Measurements from ENCODE around the gene KDM4C. TPM values are rescaled to one million over a fixed set of nuclear protein-coding genes. Genes with fewer than 3 reads are reported as not detected.

Gene KDM4C
- total and polyA plus RNA-seq, 4 donors: 9.5 to 54.4 (median 28.3) TPM

GRCh38 chr9:7154003-7154619 lies 396.3 kb downstream of the KDM4C start:
- ATAC-seq (ENCODE audit: low FRiP score) (no peak), DNase-seq (no peak)
- H3K4me1 ChIP-seq (ENCODE audit: control insufficient read depth in 1 of 2, insufficient read depth in 2 of 2, low read length in 2 of 2): no peaks in the 10 kb centered on the region
- intact Hi-C loops (cut with DNase I): no loop called here
- no peak overlapping the region for H3K4me3 ChIP-seq (ENCODE audit: low read length in 2 of 2)
- no peak overlapping the region for H3K27ac ChIP-seq (ENCODE audit: low read depth in 1 of 2, low read length in 2 of 2)
- no peaks in the 10 kb centered on the region for H3K36me3 ChIP-seq (ENCODE audit: control insufficient read depth in 1 of 2, insufficient read depth in 2 of 2, low read length in 1 of 2)
- no peaks in the 10 kb centered on the region for H3K9me3 ChIP-seq (ENCODE audit: control insufficient read depth, low read length)
- H3K27me3 ChIP-seq (ENCODE audit: control insufficient read depth in 1 of 2, insufficient read depth in 2 of 2, low read length in 1 of 2): no peaks in the 10 kb centered on the region
- WGBS, 2 donors: 87 to 93% methylated on average over 9 of the region's 9 CpGs

DNA sequence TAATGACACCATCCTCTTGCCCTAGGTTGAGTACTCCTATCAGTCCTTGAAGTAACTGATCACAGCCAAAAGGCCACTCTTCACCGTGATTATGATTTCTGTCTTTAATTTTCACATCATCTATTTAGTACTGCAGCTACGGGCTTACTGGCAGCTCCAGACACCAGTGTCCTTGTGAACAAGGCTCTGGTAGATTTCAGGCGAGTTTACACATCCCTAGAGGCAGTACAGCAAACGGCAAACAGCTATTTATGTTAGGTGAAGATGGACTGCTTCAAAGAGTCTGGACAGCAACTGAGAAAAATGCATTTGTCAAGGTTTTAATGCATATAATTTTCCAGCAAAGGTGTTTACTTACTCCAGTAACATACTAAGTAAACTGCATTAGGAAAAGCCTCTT lies 396.9 kb downstream of the KDM4C start:
- ATAC-seq (ENCODE audit: low FRiP score): no peak
- no peaks in the 10 kb centered on the region for H3K4me1 ChIP-seq (ENCODE audit: control insufficient read depth in 1 of 2, insufficient read depth in 2 of 2, low read length in 2 of 2)

GRCh38 chr9:7161469-7161868 lies 403.7 kb downstream of the KDM4C start:
- no peaks in the 10 kb centered on the region for H3K9me3 ChIP-seq (ENCODE audit: control insufficient read depth, low read length)
- H3K27ac ChIP-seq (ENCODE audit: low read depth in 1 of 2, low read length in 2 of 2): no peak overlapping the region
- DNase-seq (no peak), ATAC-seq (ENCODE audit: low FRiP score) (no peak)
- no peak overlapping the region for H3K4me3 ChIP-seq (ENCODE audit: low read length in 2 of 2)
- H3K27me3 ChIP-seq (ENCODE audit: control insufficient read depth in 1 of 2, insufficient read depth in 2 of 2, low read length in 1 of 2): no peaks in the 10 kb centered on the region
- H3K4me1 ChIP-seq (ENCODE audit: control insufficient read depth in 1 of 2, insufficient read depth in 2 of 2, low read length in 2 of 2): no peaks in the 10 kb centered on the region
- WGBS, 2 donors: 2 to 40% methylated on average over 2 of the region's 2 CpGs
- H3K36me3 ChIP-seq (ENCODE audit: control insufficient read depth in 1 of 2, insufficient read depth in 2 of 2, low read length in 1 of 2): no peaks in the 10 kb centered on the region
- intact Hi-C loops (cut with DNase I): no loop called here

More for the DNA sequence above, 396.9 kb downstream of the KDM4C start:
- Histone ChIP-seq H3K4me3 (ENCODE audit: low read length in 2 of 2) (no peak overlapping the region), H3K36me3 (ENCODE audit: control insufficient read depth in 1 of 2, insufficient read depth in 2 of 2, low read length in 1 of 2) (no peaks in the 10 kb centered on the region), H3K27ac (ENCODE audit: low read depth in 1 of 2, low read length in 2 of 2) (no peak overlapping the region), H3K9me3 (ENCODE audit: control insufficient read depth, low read length) (no peaks in the 10 kb centered on the region), H3K27me3 (ENCODE audit: control insufficient read depth in 1 of 2, insufficient read depth in 2 of 2, low read length in 1 of 2) (no peaks in the 10 kb centered on the region)
- intact Hi-C loops (cut with DNase I): no loop called here
- DNase-seq: no peak
- 87 to 92% methylated on average over 4 of the region's 4 CpGs for WGBS, 2 donors

DNA sequence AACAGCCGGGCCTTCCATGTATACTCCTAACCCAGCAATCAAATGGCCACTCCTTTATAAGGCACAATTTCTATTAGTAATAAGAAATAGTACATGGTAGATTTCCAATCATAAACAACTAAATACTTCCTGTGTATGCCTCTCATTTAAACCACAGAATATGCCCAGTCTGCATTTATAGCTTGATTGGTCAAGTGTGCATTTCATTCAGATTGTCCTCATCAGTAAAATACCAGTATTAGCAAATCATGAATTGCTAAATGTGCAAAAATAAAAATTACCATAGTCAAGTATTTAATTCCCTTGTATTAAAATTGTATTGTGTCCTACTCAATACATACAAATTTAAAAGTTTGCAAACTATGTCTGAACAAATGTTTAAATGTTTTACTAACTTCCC lies 406.2 kb downstream of the KDM4C start:
- ATAC-seq (ENCODE audit: low FRiP score) (no peak), DNase-seq (no peak)
- Histone ChIP-seq H3K27me3 (ENCODE audit: control insufficient read depth in 1 of 2, insufficient read depth in 2 of 2, low read length in 1 of 2) (no peaks in the 10 kb centered on the region), H3K36me3 (ENCODE audit: control insufficient read depth in 1 of 2, insufficient read depth in 2 of 2, low read length in 1 of 2) (no peaks in the 10 kb centered on the region), H3K9me3 (ENCODE audit: control insufficient read depth, low read length) (no peaks in the 10 kb centered on the region), H3K4me3 (ENCODE audit: low read length in 2 of 2) (no peak overlapping the region), H3K4me1 (ENCODE audit: control insufficient read depth in 1 of 2, insufficient read depth in 2 of 2, low read length in 2 of 2) (no peaks in the 10 kb centered on the region), H3K27ac (ENCODE audit: low read depth in 1 of 2, low read length in 2 of 2) (no peak overlapping the region)
- 0 to 49% methylated on average over 1 of the region's 1 CpG for WGBS, 2 donors
- intact Hi-C loops (cut with DNase I): no loop called here

DNA sequence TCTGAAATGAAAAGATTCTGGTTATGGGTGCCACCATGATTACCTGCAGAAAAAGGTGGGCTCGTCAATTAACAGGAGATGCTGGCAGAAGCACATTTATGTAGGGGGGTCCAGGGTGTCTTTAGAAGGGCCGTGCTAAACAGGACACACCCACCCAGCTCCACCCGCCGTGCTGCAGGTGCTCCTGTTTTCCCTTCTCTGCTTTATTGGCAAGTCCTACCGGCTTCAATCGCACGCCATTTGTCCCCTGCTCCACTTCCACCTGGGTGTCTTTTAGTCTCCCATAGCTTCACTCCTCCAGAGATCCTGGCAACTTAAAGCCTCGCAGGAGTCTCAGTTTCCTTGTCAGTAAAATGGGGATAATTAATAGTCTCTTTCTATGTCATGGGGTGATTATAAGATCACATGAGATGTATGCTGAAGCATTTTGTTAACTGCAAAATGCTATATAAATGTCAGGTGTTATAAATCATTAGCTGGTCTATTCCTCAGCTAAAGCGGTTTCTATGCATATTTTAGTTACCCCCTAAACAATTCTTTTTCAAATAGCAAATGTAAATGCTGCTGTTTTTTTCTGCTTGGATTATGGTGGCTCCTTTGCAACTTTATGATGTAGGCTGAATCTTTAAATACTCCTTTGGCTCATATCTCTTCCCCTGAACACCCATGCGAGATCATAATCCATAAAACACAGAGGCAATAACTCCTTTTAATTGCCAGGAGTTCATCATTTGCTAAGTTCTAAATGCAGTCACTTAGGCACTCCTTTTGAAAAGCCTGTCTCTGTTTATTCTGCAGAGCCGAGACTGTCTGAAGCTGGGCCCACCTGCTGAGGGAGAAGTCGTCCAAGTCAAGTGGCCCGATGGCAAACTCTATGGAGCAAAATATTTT lies 406.9 kb downstream of the KDM4C start:
- WGBS, 2 donors: 76 to 89% methylated on average over 13 of the region's 13 CpGs
- intact Hi-C loops (cut with DNase I): no loop called here
- H3K4me1 ChIP-seq (ENCODE audit: control insufficient read depth in 1 of 2, insufficient read depth in 2 of 2, low read length in 2 of 2): no peaks in the 10 kb centered on the region

DNA sequence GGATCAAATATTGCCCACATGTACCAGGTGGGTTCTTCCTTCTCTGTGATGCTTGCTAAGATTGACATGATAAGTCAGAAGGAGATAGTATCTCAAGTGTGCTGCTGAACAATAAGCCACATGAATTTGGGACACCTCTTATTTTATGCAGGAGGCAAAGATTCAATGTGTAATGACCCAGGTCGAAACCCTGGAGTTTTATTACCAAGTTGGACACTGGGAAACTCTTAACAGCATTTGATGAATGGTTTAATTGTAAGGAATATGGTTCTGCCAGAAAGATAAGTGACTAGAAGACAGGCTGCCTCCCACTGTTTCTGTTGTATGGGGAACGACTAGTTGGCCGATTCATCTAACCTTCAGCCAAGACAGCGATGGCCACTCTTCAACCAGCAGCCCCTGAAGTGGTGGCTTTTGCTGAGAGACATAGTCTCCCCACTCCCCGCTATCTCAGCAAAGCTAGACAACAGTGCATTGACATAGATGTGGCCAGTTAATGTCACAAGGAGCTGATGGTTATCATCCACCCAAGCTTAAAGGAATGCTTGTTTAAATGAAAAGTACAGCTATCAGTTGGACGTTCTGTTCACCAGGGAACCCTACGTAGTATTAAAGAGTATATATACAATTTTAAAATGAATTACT lies 407.7 kb downstream of the KDM4C start:
- 86 to 90% methylated on average over 7 of the region's 7 CpGs for WGBS, 2 donors
- Histone ChIP-seq H3K27ac (ENCODE audit: low read depth in 1 of 2, low read length in 2 of 2) (no peak overlapping the region), H3K36me3 (ENCODE audit: control insufficient read depth in 1 of 2, insufficient read depth in 2 of 2, low read length in 1 of 2) (no peaks in the 10 kb centered on the region), H3K27me3 (ENCODE audit: control insufficient read depth in 1 of 2, insufficient read depth in 2 of 2, low read length in 1 of 2) (no peaks in the 10 kb centered on the region), H3K4me1 (ENCODE audit: control insufficient read depth in 1 of 2, insufficient read depth in 2 of 2, low read length in 2 of 2) (no peaks in the 10 kb centered on the region), H3K9me3 (ENCODE audit: control insufficient read depth, low read length) (no peaks in the 10 kb centered on the region), H3K4me3 (ENCODE audit: low read length in 2 of 2) (no peak overlapping the region)
- intact Hi-C loops (cut with DNase I): no loop called here
- ATAC-seq (ENCODE audit: low FRiP score) (no peak), DNase-seq (no peak)

More for the DNA sequence above, 406.9 kb downstream of the KDM4C start:
- H3K27me3 ChIP-seq (ENCODE audit: control insufficient read depth in 1 of 2, insufficient read depth in 2 of 2, low read length in 1 of 2): no peaks in the 10 kb centered on the region
- H3K27ac ChIP-seq (ENCODE audit: low read depth in 1 of 2, low read length in 2 of 2): no peak overlapping the region
- no peaks in the 10 kb centered on the region for H3K36me3 ChIP-seq (ENCODE audit: control insufficient read depth in 1 of 2, insufficient read depth in 2 of 2, low read length in 1 of 2)
- no peak overlapping the region for H3K4me3 ChIP-seq (ENCODE audit: low read length in 2 of 2)
- DNase-seq: no peak
- no peak for ATAC-seq (ENCODE audit: low FRiP score)
- no peaks in the 10 kb centered on the region for H3K9me3 ChIP-seq (ENCODE audit: control insufficient read depth, low read length)

DNA sequence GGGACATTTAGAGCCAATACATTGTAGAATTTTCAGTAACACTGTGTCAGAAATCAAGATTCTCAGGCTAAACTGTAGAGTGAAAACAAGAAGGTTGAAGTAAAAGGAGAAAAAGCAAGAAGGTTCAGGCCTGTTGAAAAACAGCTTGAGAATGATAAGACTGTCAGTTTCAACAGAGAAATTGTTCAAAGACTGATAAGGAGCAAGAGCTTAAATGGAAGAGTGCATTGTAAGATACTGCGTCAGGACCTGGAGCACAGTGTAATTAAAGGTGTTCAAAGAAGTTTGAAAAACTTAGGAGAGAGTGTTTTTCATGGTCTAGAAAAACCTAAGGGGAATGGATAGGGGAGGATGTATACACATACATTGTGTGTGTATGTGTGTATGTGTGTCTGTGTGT lies 408.3 kb downstream of the KDM4C start:
- ATAC-seq (ENCODE audit: low FRiP score) (no peak), DNase-seq (no peak)
- no peak overlapping the region for H3K27ac ChIP-seq (ENCODE audit: low read depth in 1 of 2, low read length in 2 of 2)
- 94 to 96% methylated on average over 1 of the region's 1 CpG for WGBS, 2 donors
- no peaks in the 10 kb centered on the region for H3K9me3 ChIP-seq (ENCODE audit: control insufficient read depth, low read length)
- peaks cover 0 to 2% of the 10 kb centered on the region in 2 donors for H3K36me3 ChIP-seq (ENCODE audit: control insufficient read depth in 1 of 2, insufficient read depth in 2 of 2, low read length in 1 of 2)
- H3K4me1 ChIP-seq (ENCODE audit: control insufficient read depth in 1 of 2, insufficient read depth in 2 of 2, low read length in 2 of 2): no peaks in the 10 kb centered on the region
- no peaks in the 10 kb centered on the region for H3K27me3 ChIP-seq (ENCODE audit: control insufficient read depth in 1 of 2, insufficient read depth in 2 of 2, low read length in 1 of 2)
- intact Hi-C loops (cut with DNase I): no loop called here
- H3K4me3 ChIP-seq (ENCODE audit: low read length in 2 of 2): no peak overlapping the region

DNA sequence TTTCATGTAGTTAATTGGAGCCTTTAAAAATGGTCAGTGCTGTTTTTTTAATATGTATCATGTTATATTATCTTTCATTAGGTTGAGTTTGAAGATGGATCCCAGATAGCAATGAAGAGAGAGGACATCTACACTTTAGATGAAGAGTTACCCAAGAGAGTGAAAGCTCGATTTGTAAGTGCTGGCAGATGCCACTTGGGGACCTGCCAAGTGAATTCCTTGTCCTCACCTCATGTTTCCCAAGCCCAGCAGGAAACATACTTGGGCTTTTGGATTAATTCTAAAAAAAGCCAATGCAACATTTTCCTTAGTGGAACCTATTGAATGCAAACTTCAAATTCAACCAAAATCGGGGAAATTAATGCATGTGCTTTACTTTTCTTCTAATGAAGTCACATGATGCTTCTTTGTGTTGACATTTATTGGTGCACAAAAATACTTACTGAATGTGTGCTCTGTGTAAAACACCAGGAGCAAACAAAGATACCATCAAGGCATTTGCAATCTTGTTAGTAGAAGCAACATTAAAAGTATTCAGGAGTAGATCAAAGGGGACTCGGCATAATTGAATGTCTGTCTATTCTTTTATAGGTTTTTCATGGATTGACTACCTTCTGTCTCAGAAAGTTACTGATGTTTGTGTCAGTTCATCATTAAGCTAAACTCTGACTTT lies 412.1 kb downstream of the KDM4C start:
- peaks cover 0 to 2% of the 10 kb centered on the region in 2 donors for H3K36me3 ChIP-seq (ENCODE audit: control insufficient read depth in 1 of 2, insufficient read depth in 2 of 2, low read length in 1 of 2)
- intact Hi-C loops (cut with DNase I): no loop called here

More for the DNA sequence above, 412.1 kb downstream of the KDM4C start:
- no peaks in the 10 kb centered on the region for H3K27me3 ChIP-seq (ENCODE audit: control insufficient read depth in 1 of 2, insufficient read depth in 2 of 2, low read length in 1 of 2)
- WGBS, 2 donors: 79 to 80% methylated on average over 3 of the region's 3 CpGs
- H3K9me3 ChIP-seq (ENCODE audit: control insufficient read depth, low read length): no peaks in the 10 kb centered on the region
- DNase-seq (no peak), ATAC-seq (ENCODE audit: low FRiP score) (no peak)
- no peaks in the 10 kb centered on the region for H3K4me1 ChIP-seq (ENCODE audit: control insufficient read depth in 1 of 2, insufficient read depth in 2 of 2, low read length in 2 of 2)
- no peak overlapping the region for H3K4me3 ChIP-seq (ENCODE audit: low read length in 2 of 2)
- H3K27ac ChIP-seq (ENCODE audit: low read depth in 1 of 2, low read length in 2 of 2): no peak overlapping the region
